Fibroblast of the conjunctiva (primary cell): ENCODE measurements around the gene MAGEA11.
"Not testable (repeated sequence)": the region's sequence is repeated elsewhere in the genome, so short reads cannot be mapped to it uniquely, and the experiment has no call there.

Experiments
- DNase-seq: peaks from one replicate; pipeline ENCODE4 v3.0.0-alpha.2; 2010; ENCODE audit warnings: low read depth

Gene MAGEA11

GRCh38 chrX:149717803-149718202 lies 5.9 kb downstream of the MAGEA11 start:
- DNase-seq = no peak

- DNase-seq = no peak
These were observed 6.9 kb downstream of the MAGEA11 start for GRCh38 chrX:149718757-149719156.

GRCh38 chrX:149720021-149720689 lies 8.3 kb downstream of the MAGEA11 start:
- DNase-seq = no peak

- DNase-seq = not testable (repeated sequence)
These were observed 9.4 kb downstream of the MAGEA11 start for GRCh38 chrX:149721241-149721640.

GRCh38 chrX:149721778-149722177 lies 9.9 kb downstream of the MAGEA11 start:
- no peak for DNase-seq

GRCh38 chrX:149723583-149724118 lies 11.8 kb downstream of the MAGEA11 start:
- DNase-seq = not testable (repeated sequence)

- not testable (repeated sequence) for DNase-seq
These were observed 15.4 kb downstream of the MAGEA11 start for GRCh38 chrX:149727308-149727707.

- DNase-seq = not testable (repeated sequence)
These were observed 30.4 kb downstream of the MAGEA11 start for GRCh38 chrX:149742269-149742668.

- not testable (repeated sequence) for DNase-seq
These were observed 34.6 kb downstream of the MAGEA11 start for GRCh38 chrX:149746390-149747007.

GRCh38 chrX:149757206-149758067 lies 45.6 kb downstream of the MAGEA11 start:
- DNase-seq = no peak

- DNase-seq = no peak
These were observed 46.3 kb downstream of the MAGEA11 start for GRCh38 chrX:149758068-149758714.

GRCh38 chrX:149758715-149759078 lies 46.8 kb downstream of the MAGEA11 start:
- DNase-seq = not testable (repeated sequence)

GRCh38 chrX:149759824-149760223 lies 48.0 kb downstream of the MAGEA11 start:
- no peak for DNase-seq

- no peak for DNase-seq
These were observed 49.1 kb downstream of the MAGEA11 start for GRCh38 chrX:149760965-149761364.

GRCh38 chrX:149761858-149762674 lies 50.2 kb downstream of the MAGEA11 start:
- DNase-seq = not testable (repeated sequence)

- DNase-seq = no peak
These were observed 51.1 kb downstream of the MAGEA11 start for GRCh38 chrX:149762696-149763614.
